H1 (cell line): Measurements from ENCODE around the gene ERP44. TPM values are rescaled to one million over a fixed set of nuclear protein-coding genes. Genes with fewer than 3 reads are reported as not detected.

Experiments used
- CTCF ChIA-PET: fragments of 300-600 bp; sonication (Branson Sonifier 250); formaldehyde crosslinking; loops from one replicate; lab custom pipeline; 2021; ENCODE audit not compliant: partially characterized antibody; lab: Charles Lee
- POLR2A ChIA-PET: fragments of 300-600 bp; sonication (Branson Sonifier 250); formaldehyde crosslinking; loops from one replicate; lab custom pipeline; 2021; ENCODE audit warnings: inconsistent platforms; ENCODE audit not compliant: partially characterized antibody; lab: Charles Lee
- DNase-seq, 2 experiments: peaks; one replicate each; pipeline versions ENCODE4 v3.0.0 to v3.0.0-alpha.2; 2010 to 2022; ENCODE audit warnings: low spot score in 2 of 2, low read depth in 1 of 2, mixed read lengths in 1 of 2
- FAIRE-seq: peaks from 2 replicates; lab custom pipeline; 2011; peaks lifted over from hg19 to GRCh38; lab: Jason Lieb, UNC
- H2AFZ ChIP-seq: 2 replicates; pipeline ENCODE4 v1.8.1; 2012; ENCODE audit warnings: low read length, inconsistent platforms
- H2AK5ac ChIP-seq: 2 replicates; pipeline ENCODE4 v1.6.1; 2013; ENCODE audit warnings: low read depth, low read length
- H2BK120ac ChIP-seq: replicated peaks from 2 replicates; pipeline ENCODE3; 2013; ENCODE audit warnings: low read depth, low read length, inconsistent platforms
- H2BK12ac ChIP-seq: 2 replicates; pipeline ENCODE4 v1.6.1; 2013; ENCODE audit warnings: low read depth, low read length
- H2BK15ac ChIP-seq: 2 replicates; pipeline ENCODE4 v1.6.1; 2013; ENCODE audit warnings: low read length
- H2BK20ac ChIP-seq: 2 replicates; pipeline ENCODE4 v1.6.1; 2013; ENCODE audit warnings: low read length
- H2BK5ac ChIP-seq: 2 replicates; pipeline ENCODE4 v1.6.1; 2013; ENCODE audit warnings: low read depth, low read length
- H3K14ac ChIP-seq: 2 replicates; pipeline ENCODE4 v1.6.1; 2013; ENCODE audit warnings: inconsistent platforms; ENCODE audit not compliant: insufficient read length
- H3K18ac ChIP-seq: 2 replicates; pipeline ENCODE4 v1.6.1; 2013; ENCODE audit warnings: low read length; ENCODE audit errors: extremely low read depth
- H3K23ac ChIP-seq: 2 replicates; pipeline ENCODE4 v1.6.1; 2013; ENCODE audit warnings: inconsistent platforms; ENCODE audit not compliant: insufficient read length
- H3K23me2 ChIP-seq: 2 replicates; pipeline ENCODE4 v1.6.1; 2013; ENCODE audit warnings: low read depth, low read length
- H3K27ac ChIP-seq: 2 replicates; pipeline ENCODE4 v1.6.1; 2011; ENCODE audit warnings: low read depth, low read length, inconsistent platforms
- H3K27me3 ChIP-seq, 4 experiments: replicated peaks in 1 of 4; 1 replicate in 1 of 4; 2 replicates in 3 of 4; pipeline versions ENCODE4 v1.6.1 to v1.8.1; 2011 to 2013; ENCODE audit warnings: low read length in 3 of 4, mild to moderate bottlenecking in 3 of 4, inconsistent platforms in 2 of 4, mixed read lengths in 2 of 4, moderate library complexity in 1 of 4; ENCODE audit not compliant: control insufficient read depth in 3 of 4, insufficient read depth in 3 of 4; ENCODE audit errors: extremely low read depth in 1 of 4
- H3K36me3 ChIP-seq, 4 experiments: 2 replicates each; pipeline versions ENCODE4 v1.6.1 to v1.8.1; 2011 to 2013; ENCODE audit warnings: mild to moderate bottlenecking in 4 of 4, low read length in 3 of 4, moderate library complexity in 2 of 4, control low read depth in 1 of 4, inconsistent platforms in 1 of 4; ENCODE audit not compliant: insufficient read depth in 4 of 4, control insufficient read depth in 2 of 4
- H3K4ac ChIP-seq: replicated peaks from 2 replicates; pipeline ENCODE3; 2013; ENCODE audit warnings: low read length, low read depth, mixed read lengths, inconsistent platforms; ENCODE audit not compliant: insufficient read length
- H3K4me1 ChIP-seq, 4 experiments: replicated peaks in 1 of 4; 1 replicate in 1 of 4; 2 replicates in 3 of 4; pipeline versions ENCODE4 v1.6.1 to v1.8.1; 2011 to 2013; ENCODE audit warnings: low read length in 3 of 4, inconsistent platforms in 2 of 4, mixed read lengths in 1 of 4; ENCODE audit not compliant: insufficient read depth in 4 of 4, control insufficient read depth in 3 of 4
- H3K4me2 ChIP-seq, 2 experiments: 2 replicates each; pipeline versions ENCODE4 v1.6.1 to v1.8.1; 2011 to 2013; ENCODE audit warnings: low read depth in 2 of 2, low read length in 2 of 2, control low read depth in 1 of 2, inconsistent platforms in 1 of 2, mild to moderate bottlenecking in 1 of 2; ENCODE audit not compliant: insufficient read depth in 1 of 2
- H3K4me3 ChIP-seq, 4 experiments: fragments of 200-600, 300-600 bp in 1 of 4; sonication (generic), shearing (Covaris generic), sonication (Bioruptor Twin) in 1 of 4; 2 replicates each; pipeline versions ENCODE4 v1.5.1 to v1.8.1; 2011 to 2016; ENCODE audit warnings: low read length in 4 of 4, low read depth in 3 of 4, control low read depth in 2 of 4, inconsistent platforms in 2 of 4, mild to moderate bottlenecking in 2 of 4, mixed read lengths in 1 of 4, moderate library complexity in 1 of 4; ENCODE audit not compliant: insufficient read depth in 2 of 4; ENCODE audit errors: extremely low read depth in 1 of 4
- H3K56ac ChIP-seq: replicated peaks from 2 replicates; pipeline ENCODE3; 2013; ENCODE audit warnings: low read depth, mild to moderate bottlenecking, mixed read lengths, low read length, inconsistent platforms; ENCODE audit not compliant: insufficient read length
- H3K79me1 ChIP-seq: 2 replicates; pipeline ENCODE4 v1.6.1; 2013; ENCODE audit warnings: low read depth, low read length, control low read depth
- H3K79me2 ChIP-seq, 2 experiments: 2 replicates each; pipeline versions ENCODE4 v1.6.1 to v1.8.1; 2012 to 2013; ENCODE audit warnings: low read length in 2 of 2, mild to moderate bottlenecking in 2 of 2, inconsistent platforms in 1 of 2; ENCODE audit not compliant: insufficient read depth in 2 of 2, control insufficient read depth in 1 of 2
- H3K9ac ChIP-seq, 4 experiments: replicated peaks in 1 of 4; 1 replicate in 1 of 4; 2 replicates in 3 of 4; pipeline versions ENCODE4 v1.6.1 to v1.8.1; 2011 to 2013; ENCODE audit warnings: low read depth in 3 of 4, low read length in 3 of 4, control low read depth in 2 of 4, mild to moderate bottlenecking in 2 of 4, moderate library complexity in 2 of 4, inconsistent platforms in 1 of 4; ENCODE audit errors: extremely low read depth in 1 of 4
- H3K9me3 ChIP-seq, 2 experiments: 2 replicates each; pipeline versions ENCODE4 v1.6.1 to v1.8.1; 2012 to 2013; ENCODE audit warnings: mild to moderate bottlenecking in 2 of 2, moderate library complexity in 2 of 2, control low read depth in 1 of 2, inconsistent platforms in 1 of 2, low read depth in 1 of 2, low read length in 1 of 2, mixed read lengths in 1 of 2; ENCODE audit not compliant: insufficient read depth in 2 of 2
- H4K20me1 ChIP-seq, 2 experiments: replicated peaks in 1 of 2; 2 replicates each; pipeline versions ENCODE3 to v1.8.1; 2011 to 2013; ENCODE audit warnings: inconsistent platforms in 2 of 2, low read length in 2 of 2, mild to moderate bottlenecking in 1 of 2; ENCODE audit not compliant: insufficient read depth in 2 of 2, control insufficient read depth in 1 of 2
- H4K5ac ChIP-seq: 2 replicates; pipeline ENCODE4 v1.6.1; 2013; ENCODE audit warnings: low read length, low read depth, mixed read lengths, inconsistent platforms; ENCODE audit not compliant: insufficient read length
- H4K8ac ChIP-seq: 2 replicates; pipeline ENCODE4 v1.8.0; 2013; ENCODE audit warnings: mild to moderate bottlenecking, moderate library complexity, low read length, inconsistent platforms; ENCODE audit not compliant: insufficient read depth; ENCODE audit errors: extremely low read depth
- H4K91ac ChIP-seq: replicated peaks from 2 replicates; pipeline ENCODE3; 2013; ENCODE audit warnings: low read length, mixed read lengths, inconsistent platforms; ENCODE audit not compliant: insufficient read length
- ATF2 ChIP-seq: IDR thresholded peaks from 2 replicates; pipeline ENCODE4 v1.6.1; 2012; ENCODE audit warnings: low read length, inconsistent platforms
- CBX8 ChIP-seq: fragments of 300-800, 300-1000 bp; sonication (generic); IDR thresholded peaks from 2 replicates; pipeline ENCODE4 v1.7.1; 2016; ENCODE audit warnings: low read depth, low read length, borderline replicate concordance
- CEBPB ChIP-seq: IDR thresholded peaks from 2 replicates; pipeline ENCODE4 v1.6.1; 2012; ENCODE audit warnings: low read depth, low read length
- EZH2 ChIP-seq: fragments of 200-600 bp; sonication (generic); IDR thresholded peaks from 2 replicates; pipeline ENCODE4 v1.7.1; 2012; ENCODE audit warnings: low read depth, mild to moderate bottlenecking, moderate library complexity, low read length, inconsistent platforms; ENCODE audit not compliant: severe bottlenecking
- FOSL1 ChIP-seq: IDR thresholded peaks from 2 replicates; pipeline ENCODE4 v1.6.1; 2011; ENCODE audit warnings: mild to moderate bottlenecking, low read depth, low read length, moderate library complexity; ENCODE audit not compliant: insufficient read depth
- HDAC2 ChIP-seq, 2 experiments: fragments of 300-600 bp in 1 of 2; sonication (generic) in 1 of 2; IDR thresholded peaks; 2 replicates each; pipeline ENCODE4 v1.6.1; 2011 to 2012; ENCODE audit warnings: low read depth in 2 of 2, low read length in 2 of 2, mild to moderate bottlenecking in 2 of 2, moderate library complexity in 2 of 2, borderline replicate concordance in 1 of 2, inconsistent platforms in 1 of 2
- POLR2AphosphoS5 ChIP-seq: IDR thresholded peaks from 2 replicates; pipeline ENCODE4 v1.6.1; 2011; ENCODE audit warnings: low read depth, low read length
- SAP30 ChIP-seq: fragments of 300-600 bp; sonication (generic); IDR thresholded peaks from 2 replicates; pipeline ENCODE4 v1.7.1; 2012; ENCODE audit warnings: low read length, moderate library complexity, mild to moderate bottlenecking, inconsistent platforms; ENCODE audit not compliant: insufficient read depth, insufficient replicate concordance
- SP4 ChIP-seq: IDR thresholded peaks from 2 replicates; pipeline ENCODE4 v1.6.1; 2012; ENCODE audit warnings: low read length, inconsistent platforms
- SRF ChIP-seq: IDR thresholded peaks from 2 replicates; pipeline ENCODE4 v1.6.1; 2011; ENCODE audit warnings: mild to moderate bottlenecking, low read depth, low read length, moderate library complexity
- WGBS, 2 experiments: shearing (Covaris generic) in 1 of 2; methylation state at CpG; one replicate each; pipeline versions ENCODE4 v1.1.6 to v1.1.7; 2013 to 2015; ENCODE audit warnings: low lambda C conversion rate in 2 of 2, mixed read lengths in 2 of 2, inconsistent platforms in 1 of 2, low coverage in 1 of 2, missing lambda C conversion rate in 1 of 2; ENCODE audit not compliant: insufficient replicate concordance in 2 of 2, insufficient coverage in 1 of 2, insufficient read length in 1 of 2; ENCODE audit errors: extremely low coverage in 1 of 2, missing lambda C conversion rate in 1 of 2; 5-methylcytosine and 5-hydroxymethylcytosine counted together
- polyA plus RNA-seq, 7 experiments: library from polyadenylated mRNA; depleted of rRNA in 3 of 7; stranded (reverse) in 5 of 7; unstranded in 2 of 7; fragments of >200 nt in 5 of 7; fragments of 200-250 nt in 2 of 7; gene quantifications; 1 replicate in 5 of 7; 2 replicates in 1 of 7; 4 replicates in 1 of 7; pipeline versions ENCODE4 v1.2.1 to v1.2.3, GENCODE V29; 2011 to 2013; ENCODE audit warnings: missing spikeins in 2 of 7, mixed read lengths in 2 of 7
- total RNA-seq: library from RNA; stranded (reverse); fragmentation: NEBNext Ultra II Directional; extraction: Animal tissue kit (Norgen Biotek cat#: 25700); gene quantifications from 2 replicates; pipeline ENCODE4 v1.2.1, GENCODE V29; 2021

ERP44 gene
- total and polyA plus RNA-seq, 2 of the 8 experiments (the other 6 are each of a cell fraction or from before 2014, with no cell fraction given), result 5.7 to 15.6 TPM

GRCh38 chr9:99970481-99970880 lies 128.3 kb downstream of the ERP44 start:
- peaks cover 0 to 9% (median 7%) of the 10 kb centered on the region in 4 experiments; a peak in 4 of 7 replicates for H3K4me1 ChIP-seq
- no peaks in the 10 kb centered on the region for H3K23me2 ChIP-seq
- no peak overlapping the region for H3K27ac ChIP-seq
- FAIRE-seq (no peak), DNase-seq (no peak)
- H3K56ac ChIP-seq, result no peak overlapping the region
- H4K8ac ChIP-seq, result no peak overlapping the region
- H3K4ac ChIP-seq, result no peak overlapping the region
- H2AK5ac ChIP-seq, result no peak overlapping the region
- H2AFZ ChIP-seq, result no peak overlapping the region
- no peak overlapping the region for H3K14ac ChIP-seq
- TF ChIP-seq EZH2 (no peak), CBX8 (no peak), SRF (no peak), CEBPB (no peak), POLR2AphosphoS5 (no peak), ATF2 (no peak), SP4 (no peak), SAP30 (no peak), HDAC2 (IDR thresholded peaks at IDR 0.05; ENCODE audit: borderline replicate concordance in 1 of 2, low read depth in 2 of 2, low read length in 2 of 2) (no peak), FOSL1 (no peak)
- H4K20me1 ChIP-seq, result no peaks in the 10 kb centered on the region
- H3K18ac ChIP-seq, result no peak overlapping the region
- H3K79me2 ChIP-seq, result no peaks in the 10 kb centered on the region
- no peak overlapping the region for H3K4me3 ChIP-seq
- H4K5ac ChIP-seq, result no peak overlapping the region
- H3K4me2 ChIP-seq, result no peak overlapping the region
- H3K27me3 ChIP-seq, result no peaks in the 10 kb centered on the region
- H3K79me1 ChIP-seq, result no peaks in the 10 kb centered on the region
- H3K23ac ChIP-seq, result no peak overlapping the region
- CTCF ChIA-PET, result no interaction called here
- H2BK12ac ChIP-seq, result no peak overlapping the region
- H3K36me3 ChIP-seq, result no peaks in the 10 kb centered on the region
- H3K9ac ChIP-seq, result no peak overlapping the region
- H2BK20ac ChIP-seq, result no peak overlapping the region
- no peak overlapping the region for H2BK15ac ChIP-seq
- H2BK120ac ChIP-seq, result no peak overlapping the region
- WGBS, 2 experiments, result 88% methylated on average over 2 of the region's 2 CpGs; no CpG with 5 or more reads in 1 of the 2 experiments
- no peaks in the 10 kb centered on the region for H3K9me3 ChIP-seq
- POLR2A ChIA-PET, result no interaction called here
- no peak overlapping the region for H4K91ac ChIP-seq
- no peak overlapping the region for H2BK5ac ChIP-seq
